A673 (cell line): ENCODE data around the gene HGFAC.

Experiments used
- EZH2 ChIP-seq: fragments of 200-600 bp; sonication (generic); IDR thresholded peaks from 2 replicates; pipeline ENCODE4 v1.6.1; 2017; ENCODE audit warnings: borderline replicate concordance, low read depth, mild to moderate bottlenecking, mixed read lengths, antibody characterized with exemption, low read length; ENCODE audit not compliant: poor library complexity, severe bottlenecking
- TF ChIP-seq, protein P1 (sequence below): fragments of 300-800, 200-600 bp; sonication (generic); conservative IDR thresholded peaks from 2 replicates; pipeline ENCODE4 v1.5.1; 2017; ENCODE audit warnings: low read depth, mild to moderate bottlenecking, antibody characterized with exemption, low read length, moderate library complexity, mixed read lengths

DNA sequence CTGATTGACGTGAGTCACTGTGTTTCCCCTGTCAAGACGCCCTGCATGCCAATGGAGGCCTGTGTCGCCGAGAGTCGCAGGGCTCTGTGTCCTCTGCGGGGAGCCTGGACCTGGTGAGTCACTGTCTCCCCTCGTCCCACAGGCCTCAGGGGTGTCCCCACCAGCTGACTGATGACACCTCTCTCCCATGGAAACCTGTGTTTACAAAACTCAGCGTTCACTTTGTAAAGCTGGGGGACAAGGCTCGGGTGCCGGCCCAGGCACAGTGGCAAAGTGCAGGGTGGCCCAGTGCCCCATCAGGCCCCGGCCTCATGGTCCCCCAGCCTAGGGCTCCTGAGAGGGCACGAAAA, 21.2 kb upstream of the HGFAC start:
- TF ChIP-seq, protein P1, sequence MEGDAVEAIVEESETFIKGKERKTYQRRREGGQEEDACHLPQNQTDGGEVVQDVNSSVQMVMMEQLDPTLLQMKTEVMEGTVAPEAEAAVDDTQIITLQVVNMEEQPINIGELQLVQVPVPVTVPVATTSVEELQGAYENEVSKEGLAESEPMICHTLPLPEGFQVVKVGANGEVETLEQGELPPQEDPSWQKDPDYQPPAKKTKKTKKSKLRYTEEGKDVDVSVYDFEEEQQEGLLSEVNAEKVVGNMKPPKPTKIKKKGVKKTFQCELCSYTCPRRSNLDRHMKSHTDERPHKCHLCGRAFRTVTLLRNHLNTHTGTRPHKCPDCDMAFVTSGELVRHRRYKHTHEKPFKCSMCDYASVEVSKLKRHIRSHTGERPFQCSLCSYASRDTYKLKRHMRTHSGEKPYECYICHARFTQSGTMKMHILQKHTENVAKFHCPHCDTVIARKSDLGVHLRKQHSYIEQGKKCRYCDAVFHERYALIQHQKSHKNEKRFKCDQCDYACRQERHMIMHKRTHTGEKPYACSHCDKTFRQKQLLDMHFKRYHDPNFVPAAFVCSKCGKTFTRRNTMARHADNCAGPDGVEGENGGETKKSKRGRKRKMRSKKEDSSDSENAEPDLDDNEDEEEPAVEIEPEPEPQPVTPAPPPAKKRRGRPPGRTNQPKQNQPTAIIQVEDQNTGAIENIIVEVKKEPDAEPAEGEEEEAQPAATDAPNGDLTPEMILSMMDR = no peak
- TF ChIP-seq EZH2 = no peak
